ENCODE results near the gene POGZ.

The POGZ gene

GRCh38 chr1:151501474-151501873, 42.2 kb upstream of the POGZ start:
- H3K4me3 ChIP-seq (ENCODE audit: low read depth, low read length) = no peak overlapping the region
- peak; percentile 20 for TF ChIP-seq CTCF (IDR thresholded peaks at IDR 0.05; ENCODE audit: low read depth, low read length, missing control alignments)
- in situ Hi-C loops (cut with HindIII; ENCODE audit: low sequenced_read_pairs) = no loop called here
- no peak for DNase-seq (ENCODE audit: low read depth)

GRCh38 chr1:151499930-151500329, 40.6 kb upstream of the POGZ start:
- in situ Hi-C loops (cut with HindIII; ENCODE audit: low sequenced_read_pairs) = no loop called here
- DNase-seq (ENCODE audit: low read depth) = no peak
- H3K4me3 ChIP-seq (ENCODE audit: low read depth, low read length) = no peak overlapping the region
- TF ChIP-seq CTCF (IDR thresholded peaks at IDR 0.05; ENCODE audit: low read depth, low read length, missing control alignments) = no peak

- H3K4me3 ChIP-seq (ENCODE audit: low read depth, low read length) = no peak overlapping the region
- no peak for DNase-seq (ENCODE audit: low read depth)
- in situ Hi-C loops (cut with HindIII; ENCODE audit: low sequenced_read_pairs) = no loop called here
- no peak for TF ChIP-seq CTCF (IDR thresholded peaks at IDR 0.05; ENCODE audit: low read depth, low read length, missing control alignments)
Measured at GRCh38 chr1:151499365-151499764, 40.1 kb upstream of the POGZ start.

GRCh38 chr1:151495316-151495715, 36.0 kb upstream of the POGZ start:
- H3K4me3 ChIP-seq (ENCODE audit: low read depth, low read length) = no peak overlapping the region
- TF ChIP-seq CTCF (IDR thresholded peaks at IDR 0.05; ENCODE audit: low read depth, low read length, missing control alignments) = no peak
- no peak for DNase-seq (ENCODE audit: low read depth)
- in situ Hi-C loops (cut with HindIII; ENCODE audit: low sequenced_read_pairs) = no loop called here

GRCh38 chr1:151494741-151495281, 35.5 kb upstream of the POGZ start:
- H3K4me3 ChIP-seq (ENCODE audit: low read depth, low read length) = no peak overlapping the region
- peak; percentile 49 for DNase-seq (ENCODE audit: low read depth)
- in situ Hi-C loops (cut with HindIII; ENCODE audit: low sequenced_read_pairs) = no loop called here
- no peak for TF ChIP-seq CTCF (IDR thresholded peaks at IDR 0.05; ENCODE audit: low read depth, low read length, missing control alignments)

GRCh38 chr1:151493042-151493441, 33.7 kb upstream of the POGZ start:
- in situ Hi-C loops (cut with HindIII; ENCODE audit: low sequenced_read_pairs) = no loop called here
- no peak overlapping the region for H3K4me3 ChIP-seq (ENCODE audit: low read depth, low read length)
- no peak for TF ChIP-seq CTCF (IDR thresholded peaks at IDR 0.05; ENCODE audit: low read depth, low read length, missing control alignments)
- no peak for DNase-seq (ENCODE audit: low read depth)

GRCh38 chr1:151492120-151492519, 32.8 kb upstream of the POGZ start:
- in situ Hi-C loops (cut with HindIII; ENCODE audit: low sequenced_read_pairs) = no loop called here
- no peak overlapping the region for H3K4me3 ChIP-seq (ENCODE audit: low read depth, low read length)
- no peak for TF ChIP-seq CTCF (IDR thresholded peaks at IDR 0.05; ENCODE audit: low read depth, low read length, missing control alignments)
- no peak for DNase-seq (ENCODE audit: low read depth)

Measured in astrocyte of the cerebellum (primary cell).